HG03521 (cell line): ENCODE results near the gene TCL1B.
A peak's percentile ranks its signal among the peaks of the same experiment; 100 is the strongest.
"Not testable (repeated sequence)": the region's sequence is repeated elsewhere in the genome, so short reads cannot be mapped to it uniquely, and the experiment has no call there.

Experiments
- ATAC-seq: cut with Tn5 transposase; IDR thresholded peaks from one replicate; pipeline ENCODE4 v1.9.1; 2021; ENCODE audit warnings: mild to moderate bottlenecking, moderate library complexity; ENCODE audit not compliant: unreplicated experiment

The TCL1B gene

GRCh38 chr14:95685978-95686922 is at the start of gene TCL1B:
Gene TCL1B (plus strand): TSS chr14:95686426. CDS start chr14:95686468, 42 bp downstream.
- no peak for ATAC-seq

GRCh38 chr14:95644981-95645380 is 41.2 kb upstream of the TCL1B start:
- ATAC-seq, result no peak

GRCh38 chr14:95645389-95645996 is 40.7 kb upstream of the TCL1B start:
- no peak for ATAC-seq

GRCh38 chr14:95647926-95648325 is 38.3 kb upstream of the TCL1B start:
- no peak for ATAC-seq

GRCh38 chr14:95649230-95649629 is 37.0 kb upstream of the TCL1B start:
- no peak for ATAC-seq

GRCh38 chr14:95651028-95651427 is 35.2 kb upstream of the TCL1B start:
- ATAC-seq, result no peak

GRCh38 chr14:95651821-95652583 is 34.2 kb upstream of the TCL1B start:
- ATAC-seq, result no peak

- ATAC-seq, result no peak
Measured at GRCh38 chr14:95652690-95653089, 33.5 kb upstream of the TCL1B start.

- no peak for ATAC-seq
Measured at GRCh38 chr14:95655461-95655860, 30.8 kb upstream of the TCL1B start.

GRCh38 chr14:95656634-95657033 is 29.6 kb upstream of the TCL1B start:
- no peak for ATAC-seq

- ATAC-seq, result no peak
Measured at GRCh38 chr14:95657454-95657853, 28.8 kb upstream of the TCL1B start.

GRCh38 chr14:95659293-95659989 is 26.8 kb upstream of the TCL1B start:
- no peak for ATAC-seq

GRCh38 chr14:95659990-95660385 is 26.2 kb upstream of the TCL1B start:
- no peak for ATAC-seq

- ATAC-seq, result no peak
Measured at GRCh38 chr14:95660651-95661515, 25.3 kb upstream of the TCL1B start.

- peak; percentile 36 for ATAC-seq
Measured at GRCh38 chr14:95662376-95663186, 23.6 kb upstream of the TCL1B start.

- ATAC-seq, result peak; percentile 22
Measured at GRCh38 chr14:95663226-95663797, 22.9 kb upstream of the TCL1B start.

GRCh38 chr14:95664066-95664465 is 22.2 kb upstream of the TCL1B start:
- ATAC-seq, result no peak

- peak; percentile 34 for ATAC-seq
Measured at GRCh38 chr14:95664546-95664945, 21.7 kb upstream of the TCL1B start.

- not testable (repeated sequence) for ATAC-seq
Measured at GRCh38 chr14:95665530-95665929, 20.7 kb upstream of the TCL1B start.
